DND-41 (cell line): ENCODE measurements around the gene MKX.

Source experiments
- EZH2 ChIP-seq: IDR thresholded peaks from 3 replicates; pipeline ENCODE4 v1.6.1; 2012; ENCODE audit warnings: borderline replicate concordance, low read depth, mild to moderate bottlenecking, moderate library complexity, low read length, inconsistent platforms; ENCODE audit not compliant: severe bottlenecking
- TF ChIP-seq, protein P1 (sequence below): IDR thresholded peaks from 2 replicates; pipeline ENCODE4 v1.5.1; 2012; ENCODE audit warnings: borderline replicate concordance, low read length, moderate library complexity, mild to moderate bottlenecking; ENCODE audit not compliant: poor library complexity, severe bottlenecking; ENCODE audit errors: extremely low read depth

DNA sequence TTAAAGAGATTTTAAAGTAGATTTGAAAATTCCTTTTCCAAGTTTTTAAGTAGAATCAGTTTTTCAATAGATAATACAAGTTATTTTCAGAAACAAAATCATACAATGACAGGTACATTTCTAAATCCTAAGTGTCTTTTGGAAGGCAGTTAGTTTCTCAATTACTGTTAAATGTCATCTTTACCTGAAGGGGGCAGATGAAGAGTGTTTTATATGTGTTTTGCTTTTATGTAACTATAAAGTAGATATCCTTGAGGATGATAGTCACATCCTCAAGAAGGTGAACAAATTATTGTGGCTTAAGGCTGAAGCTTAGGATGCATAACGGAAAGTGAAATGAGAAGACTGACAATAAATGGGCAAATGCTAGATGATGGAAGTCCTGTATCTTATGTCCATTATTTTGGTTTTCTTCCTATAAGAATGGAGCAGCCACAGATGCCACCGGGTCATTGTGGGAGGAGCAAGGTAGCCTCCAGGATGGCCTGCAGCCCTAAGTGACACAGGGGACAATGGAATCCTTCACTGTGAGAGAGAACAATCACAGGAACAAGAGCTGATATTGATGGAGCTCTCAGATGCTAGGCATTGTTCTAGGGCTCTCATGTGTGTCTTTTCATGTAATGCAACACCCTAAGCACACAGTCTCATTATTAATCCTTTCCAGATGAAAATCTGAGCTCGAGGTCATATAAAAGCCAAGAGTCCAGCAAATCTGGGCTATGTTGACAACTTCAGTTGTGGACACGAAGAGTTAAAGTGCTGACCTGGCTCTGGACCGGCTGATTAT is 14.1 kb upstream of the MKX start:
- TF ChIP-seq, protein P1, sequence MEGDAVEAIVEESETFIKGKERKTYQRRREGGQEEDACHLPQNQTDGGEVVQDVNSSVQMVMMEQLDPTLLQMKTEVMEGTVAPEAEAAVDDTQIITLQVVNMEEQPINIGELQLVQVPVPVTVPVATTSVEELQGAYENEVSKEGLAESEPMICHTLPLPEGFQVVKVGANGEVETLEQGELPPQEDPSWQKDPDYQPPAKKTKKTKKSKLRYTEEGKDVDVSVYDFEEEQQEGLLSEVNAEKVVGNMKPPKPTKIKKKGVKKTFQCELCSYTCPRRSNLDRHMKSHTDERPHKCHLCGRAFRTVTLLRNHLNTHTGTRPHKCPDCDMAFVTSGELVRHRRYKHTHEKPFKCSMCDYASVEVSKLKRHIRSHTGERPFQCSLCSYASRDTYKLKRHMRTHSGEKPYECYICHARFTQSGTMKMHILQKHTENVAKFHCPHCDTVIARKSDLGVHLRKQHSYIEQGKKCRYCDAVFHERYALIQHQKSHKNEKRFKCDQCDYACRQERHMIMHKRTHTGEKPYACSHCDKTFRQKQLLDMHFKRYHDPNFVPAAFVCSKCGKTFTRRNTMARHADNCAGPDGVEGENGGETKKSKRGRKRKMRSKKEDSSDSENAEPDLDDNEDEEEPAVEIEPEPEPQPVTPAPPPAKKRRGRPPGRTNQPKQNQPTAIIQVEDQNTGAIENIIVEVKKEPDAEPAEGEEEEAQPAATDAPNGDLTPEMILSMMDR, result no peak
- TF ChIP-seq EZH2, result no peak
